Measurements from ENCODE around the gene TMEM132D. TPM values are rescaled to one million over a fixed set of nuclear protein-coding genes. Genes with fewer than 3 reads are reported as not detected.

The TMEM132D gene
- total RNA-seq, 1 experiment from 2014 or later, result not detected

- CTCF ChIA-PET, result no interaction called here
- no peak for DNase-seq (ENCODE audit: low read depth, low spot score)
- in situ Hi-C loops (cut with HindIII; ENCODE audit: low pct_unique_long_range_greater_than_20kb, low sequenced_read_pairs), result no loop called here
- Histone ChIP-seq H3K4me3 (ENCODE audit: low read depth in 2 of 2, low read length in 2 of 2) (no peak overlapping the region), H3K27me3 (ENCODE audit: control insufficient read depth, insufficient read depth, low read length) (no peaks in the 10 kb centered on the region), H3K9me3 (ENCODE audit: control insufficient read depth, insufficient read depth, low read depth, low read length) (no peaks in the 10 kb centered on the region), H3K27ac (ENCODE audit: low read length) (no peak overlapping the region), H3K4me1 (ENCODE audit: control insufficient read depth, insufficient read depth, low read length) (no peaks in the 10 kb centered on the region), H3K36me3 (ENCODE audit: control insufficient read depth, insufficient read depth, low read length) (no peaks in the 10 kb centered on the region)
- TF ChIP-seq TCF7L2 (IDR thresholded peaks at IDR 0.05; ENCODE audit: low read depth, low read length), result no peak
- TF ChIP-seq REST (IDR thresholded peaks at IDR 0.05; ENCODE audit: insufficient read depth in 1 of 2, low read depth in 2 of 2, low read length in 1 of 2), result no peak
- TF ChIP-seq SIN3A (IDR thresholded peaks at IDR 0.05; ENCODE audit: borderline replicate concordance, insufficient read depth, low read depth, low read length), result no peak
- no peak for TF ChIP-seq POLR2AphosphoS5 (IDR thresholded peaks at IDR 0.05; ENCODE audit: low read depth, low read length)
- TF ChIP-seq CTCF (IDR thresholded peaks at IDR 0.05), result no peak
- intact Hi-C loops (cut with micrococcal nuclease; ENCODE audit: unreplicated experiment), result no loop called here
- no peak for ATAC-seq
- POLR2A ChIA-PET, result no interaction called here
- no TSS peak for BruUV-seq (replicated peaks)
Measured at GRCh38 chr12:129606239-129606638, 297.6 kb downstream of the TMEM132D start.

GRCh38 chr12:129605666-129606065 lies 298.2 kb downstream of the TMEM132D start:
- Histone ChIP-seq H3K4me3 (ENCODE audit: low read depth in 2 of 2, low read length in 2 of 2) (no peak overlapping the region), H3K4me1 (ENCODE audit: control insufficient read depth, insufficient read depth, low read length) (no peaks in the 10 kb centered on the region), H3K27ac (ENCODE audit: low read length) (no peak overlapping the region), H3K9me3 (ENCODE audit: control insufficient read depth, insufficient read depth, low read depth, low read length) (no peaks in the 10 kb centered on the region), H3K27me3 (ENCODE audit: control insufficient read depth, insufficient read depth, low read length) (no peaks in the 10 kb centered on the region), H3K36me3 (ENCODE audit: control insufficient read depth, insufficient read depth, low read length) (no peaks in the 10 kb centered on the region)
- POLR2A ChIA-PET, result no interaction called here
- TF ChIP-seq POLR2AphosphoS5 (IDR thresholded peaks at IDR 0.05; ENCODE audit: low read depth, low read length), result no peak
- CTCF ChIA-PET, result no interaction called here
- intact Hi-C loops (cut with micrococcal nuclease; ENCODE audit: unreplicated experiment) (no loop called here), in situ Hi-C loops (cut with HindIII; ENCODE audit: low pct_unique_long_range_greater_than_20kb, low sequenced_read_pairs) (no loop called here)
- ATAC-seq, result no peak
- BruUV-seq (replicated peaks), result no TSS peak
- DNase-seq (ENCODE audit: low read depth, low spot score), result no peak

- no TSS peak for BruUV-seq (replicated peaks)
- no peaks in the 10 kb centered on the region for H3K9me3 ChIP-seq (ENCODE audit: control insufficient read depth, insufficient read depth, low read depth, low read length)
- intact Hi-C loops (cut with micrococcal nuclease; ENCODE audit: unreplicated experiment) (no loop called here), in situ Hi-C loops (cut with HindIII; ENCODE audit: low pct_unique_long_range_greater_than_20kb, low sequenced_read_pairs) (no loop called here)
- ChIA-PET POLR2A (no interaction called here), CTCF (no interaction called here)
- H3K4me1 ChIP-seq (ENCODE audit: control insufficient read depth, insufficient read depth, low read length), result no peaks in the 10 kb centered on the region
- H3K27ac ChIP-seq (ENCODE audit: low read length), result no peak overlapping the region
- no peaks in the 10 kb centered on the region for H3K27me3 ChIP-seq (ENCODE audit: control insufficient read depth, insufficient read depth, low read length)
- TF ChIP-seq CTCF (IDR thresholded peaks at IDR 0.05) (no peak), POLR2AphosphoS5 (IDR thresholded peaks at IDR 0.05; ENCODE audit: low read depth, low read length) (no peak), REST (IDR thresholded peaks at IDR 0.05; ENCODE audit: insufficient read depth in 1 of 2, low read depth in 2 of 2, low read length in 1 of 2) (no peak), TCF7L2 (IDR thresholded peaks at IDR 0.05; ENCODE audit: low read depth, low read length) (no peak)
- no peak overlapping the region for H3K4me3 ChIP-seq (ENCODE audit: low read depth in 2 of 2, low read length in 2 of 2)
- ATAC-seq (no peak), DNase-seq (ENCODE audit: low read depth, low spot score) (no peak)
- H3K36me3 ChIP-seq (ENCODE audit: control insufficient read depth, insufficient read depth, low read length), result no peaks in the 10 kb centered on the region
Measured at GRCh38 chr12:129604506-129604905, 299.3 kb downstream of the TMEM132D start.
